Ammon's horn (tissue), 1 donor: ENCODE measurements around the gene SRD5A1.
"Not testable (repeated sequence)": the region's sequence is repeated elsewhere in the genome, so short reads cannot be mapped to it uniquely, and the experiment has no call there.

ENCODE experiments used
- DNase-seq: peaks from one replicate; pipeline ENCODE4 v3.0.0-alpha.2; 2016; ENCODE audit warnings: low spot score

SRD5A1 gene

DNA sequence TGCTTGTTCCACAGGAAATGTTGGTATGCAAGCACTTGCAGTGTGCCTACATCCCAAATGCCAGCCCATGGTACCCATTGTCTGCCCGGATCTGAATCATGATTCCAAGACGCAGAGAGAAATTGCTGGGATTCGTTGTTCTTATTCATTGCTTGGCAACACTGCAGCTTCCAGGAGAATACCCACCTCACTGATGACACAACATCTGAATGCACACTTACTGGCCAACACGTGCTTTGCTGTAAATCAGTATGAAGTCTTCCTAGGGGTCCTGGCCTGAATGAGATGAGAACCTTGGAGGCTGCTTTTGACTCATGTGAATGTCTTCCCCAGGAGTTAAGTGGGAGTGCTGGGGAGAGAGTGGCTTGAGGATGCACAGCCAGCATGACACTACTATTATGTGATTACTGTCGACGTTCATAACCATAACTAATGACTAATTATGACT lies 11.6 kb downstream of the SRD5A1 start:
- DNase-seq = no peak

DNA sequence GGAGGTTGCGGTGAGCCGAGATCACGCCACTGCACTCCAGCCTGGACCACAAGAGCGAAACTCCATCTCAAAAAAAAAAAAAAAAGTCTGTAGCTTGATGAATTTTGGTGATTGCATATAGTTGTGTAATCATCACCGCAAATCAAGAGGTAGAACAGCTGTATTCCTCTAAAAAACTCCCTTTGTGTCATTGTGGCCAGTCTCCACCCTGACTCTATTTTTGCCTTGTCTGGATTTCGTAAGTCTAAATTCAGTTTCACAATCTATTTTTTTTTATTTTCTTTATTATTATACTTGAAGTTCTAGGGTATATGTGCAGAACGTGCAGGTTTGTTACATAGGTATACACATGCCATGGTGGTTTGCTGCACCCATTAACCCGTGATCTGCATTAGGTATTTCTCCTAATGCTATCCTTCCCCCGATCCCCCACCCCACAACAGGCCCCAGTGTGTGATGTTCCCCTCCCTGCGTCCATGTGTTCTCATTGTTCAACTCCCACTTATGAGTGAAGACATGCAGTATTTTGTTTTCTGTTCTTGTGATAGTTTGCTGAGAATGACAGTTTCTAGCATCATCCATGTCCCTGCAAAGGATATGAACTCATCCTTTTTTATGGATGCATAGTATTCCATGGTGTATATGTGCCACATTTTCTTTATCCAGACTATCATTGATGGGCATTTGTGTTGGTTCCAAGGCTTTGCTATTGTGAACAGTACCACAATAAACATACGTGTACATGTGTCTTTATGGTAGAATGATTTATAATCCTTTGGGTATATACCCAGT lies 12.5 kb downstream of the SRD5A1 start:
- not testable (repeated sequence) for DNase-seq

- DNase-seq = no peak
These were observed 15.9 kb downstream of the SRD5A1 start for GRCh38 chr5:6649186-6649585.

GRCh38 chr5:6649681-6650080 lies 16.4 kb downstream of the SRD5A1 start:
- no peak for DNase-seq

- no peak for DNase-seq
These were observed 18.8 kb downstream of the SRD5A1 start for GRCh38 chr5:6652025-6652424.

DNA sequence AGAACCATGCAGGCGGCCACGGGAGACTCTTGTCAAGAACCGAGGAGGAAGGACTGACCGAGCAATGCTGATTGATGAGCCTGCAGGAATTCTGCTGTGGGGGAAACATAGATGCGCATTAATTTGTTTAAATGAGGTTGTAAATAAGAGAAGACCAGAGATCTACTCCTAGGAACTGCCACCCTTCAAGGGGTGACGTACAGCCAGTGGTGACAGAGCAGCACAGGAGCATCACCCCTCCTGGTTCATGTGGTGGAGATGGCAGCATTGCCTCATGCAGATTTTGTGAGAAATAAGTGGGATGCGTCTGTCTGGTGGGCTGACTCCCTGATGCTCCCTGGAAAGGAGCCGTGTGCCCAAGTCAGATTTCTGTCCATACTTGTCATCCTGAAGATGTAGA lies 22.2 kb downstream of the SRD5A1 start:
- no peak for DNase-seq

- no peak for DNase-seq
These were observed 23.4 kb downstream of the SRD5A1 start for GRCh38 chr5:6656680-6657079.

DNA sequence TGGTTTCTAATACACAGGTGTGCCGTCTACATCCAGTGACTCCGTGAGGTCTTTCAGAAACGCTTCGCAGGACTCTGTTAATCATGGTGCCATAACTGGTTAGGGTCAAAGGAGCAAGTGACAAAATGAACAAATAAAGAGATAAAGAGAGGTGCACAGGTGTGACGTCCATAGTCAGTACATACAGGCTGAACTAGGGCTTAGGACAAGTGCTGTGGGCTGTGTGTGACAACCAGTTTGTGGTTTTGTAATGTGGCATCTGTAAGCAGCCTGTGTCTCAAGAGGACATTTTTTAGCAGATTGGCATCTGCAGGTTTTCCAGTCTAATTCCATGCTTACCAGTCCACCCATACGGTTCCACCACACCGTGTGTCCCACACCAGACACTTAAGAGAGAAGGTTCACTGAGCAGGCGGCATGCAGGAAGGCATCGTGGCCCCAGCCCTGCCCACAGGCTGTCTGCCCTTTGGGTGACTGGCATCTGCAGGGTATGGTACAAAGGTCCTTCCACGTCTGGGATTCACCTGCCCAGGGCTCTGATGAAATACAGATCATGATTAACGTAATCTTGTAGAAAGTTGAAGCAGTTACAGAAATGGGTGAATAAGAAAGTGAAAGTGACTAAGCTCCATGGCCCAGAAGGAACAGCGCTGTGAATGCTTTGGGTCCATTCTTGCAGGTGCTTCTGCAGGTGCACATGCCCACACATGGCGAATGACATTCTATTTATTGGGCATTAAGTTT lies 26.9 kb downstream of the SRD5A1 start:
- DNase-seq = no peak

DNA sequence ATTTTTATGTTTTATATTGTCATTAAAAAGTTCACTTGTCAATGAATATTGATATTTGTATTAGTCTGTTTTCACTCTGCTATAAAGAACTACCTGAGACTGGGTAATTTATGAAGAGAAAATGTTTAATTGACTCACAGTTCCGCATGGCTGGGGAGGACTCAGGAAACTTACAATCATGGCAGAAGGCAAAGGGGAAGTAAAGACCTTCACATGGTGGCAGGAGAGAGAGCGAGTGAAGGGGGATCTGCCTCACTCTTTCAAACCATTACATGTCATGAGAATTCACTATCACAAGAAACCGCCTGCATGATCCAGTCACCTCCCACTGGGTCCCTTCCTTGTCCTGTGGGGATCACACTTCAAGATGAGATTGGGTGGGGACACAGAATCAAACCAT lies 27.4 kb downstream of the SRD5A1 start:
- no peak for DNase-seq

GRCh38 chr5:6666762-6667161 lies 33.5 kb downstream of the SRD5A1 start:
- DNase-seq = no peak

DNA sequence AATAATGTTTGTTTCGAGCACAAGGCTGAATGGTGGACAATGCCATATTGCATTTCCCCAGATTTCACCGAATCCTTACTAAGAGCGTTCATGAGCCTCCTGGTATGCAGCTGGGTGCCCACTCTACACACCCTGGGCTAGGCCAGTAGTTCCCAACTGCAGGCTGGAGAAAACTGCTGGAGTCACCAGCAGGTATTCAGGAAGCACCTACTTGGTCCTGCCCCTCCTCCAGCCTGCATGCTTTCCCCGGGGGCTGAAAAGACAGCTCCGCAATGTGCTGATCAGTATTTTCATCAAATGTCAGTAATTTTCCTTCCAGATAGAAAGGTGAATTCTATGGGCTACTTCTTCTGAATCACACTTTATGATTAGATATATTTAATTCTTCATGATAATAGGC lies 34.4 kb downstream of the SRD5A1 start:
- no peak for DNase-seq

- not testable (repeated sequence) for DNase-seq
These were observed 35.5 kb downstream of the SRD5A1 start for GRCh38 chr5:6668717-6669116.

DNA sequence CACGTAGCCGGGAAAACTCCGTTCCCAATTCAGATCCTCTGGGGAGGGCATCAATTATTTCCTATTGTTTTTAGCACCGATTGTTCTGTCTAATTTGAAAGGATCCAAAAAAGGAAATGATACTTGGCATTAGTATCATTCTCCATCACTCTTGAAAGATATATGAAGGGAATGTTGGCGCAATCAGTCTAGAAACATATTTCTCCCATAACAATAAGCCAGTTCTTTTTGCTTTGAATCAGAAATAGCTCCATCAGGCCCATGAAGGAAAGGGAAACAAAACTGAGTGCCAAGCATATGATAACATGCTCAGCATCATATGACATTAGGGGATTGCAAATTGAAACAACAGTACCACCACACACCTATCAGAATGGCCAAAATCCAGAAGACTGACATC lies 39.8 kb downstream of the SRD5A1 start:
- no peak for DNase-seq

GRCh38 chr5:6673963-6674362 lies 40.7 kb downstream of the SRD5A1 start:
- DNase-seq = no peak

DNA sequence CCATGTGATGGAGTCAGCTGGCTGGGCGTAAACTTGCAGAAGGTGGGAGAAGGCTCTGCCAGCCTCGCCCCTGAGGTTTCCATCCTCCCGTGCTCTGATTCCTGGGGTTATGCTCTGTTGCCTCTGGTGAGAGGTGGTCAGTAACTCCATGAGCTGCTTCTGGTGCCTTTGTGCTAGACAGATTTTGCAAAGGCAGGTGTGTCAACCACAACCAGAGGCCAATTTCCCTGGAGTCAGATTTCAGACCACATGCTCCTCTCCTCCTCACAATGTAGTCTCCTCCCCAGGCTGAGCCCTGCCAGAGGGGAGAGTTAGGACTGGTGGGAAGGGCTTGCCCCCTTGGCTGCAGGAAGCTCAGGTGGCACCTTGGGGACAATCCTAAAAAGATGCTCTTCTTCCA lies 41.2 kb downstream of the SRD5A1 start:
- DNase-seq = no peak

GRCh38 chr5:6674886-6675285 lies 41.6 kb downstream of the SRD5A1 start:
- DNase-seq = no peak

- DNase-seq = no peak
These were observed 42.7 kb downstream of the SRD5A1 start for GRCh38 chr5:6675784-6676491.

DNA sequence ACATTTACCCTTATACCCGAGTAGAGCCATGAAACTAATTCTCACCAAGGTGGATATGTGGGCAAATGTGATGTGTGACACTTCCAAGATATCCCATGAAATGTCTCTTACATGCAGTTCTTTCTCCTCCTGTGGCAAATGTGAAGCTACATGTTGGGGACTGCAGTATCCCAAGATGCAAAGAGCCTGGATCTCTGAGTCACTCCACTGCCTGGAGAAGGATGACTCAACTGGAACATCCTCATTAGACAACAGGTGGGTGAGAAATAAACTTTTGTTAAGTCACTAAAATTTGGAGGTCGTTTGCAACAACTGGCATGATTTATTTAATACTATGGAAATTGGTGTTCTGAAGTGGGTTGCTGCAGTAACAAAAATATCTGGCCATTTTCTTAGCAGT lies 43.5 kb downstream of the SRD5A1 start:
- DNase-seq = no peak

DNA sequence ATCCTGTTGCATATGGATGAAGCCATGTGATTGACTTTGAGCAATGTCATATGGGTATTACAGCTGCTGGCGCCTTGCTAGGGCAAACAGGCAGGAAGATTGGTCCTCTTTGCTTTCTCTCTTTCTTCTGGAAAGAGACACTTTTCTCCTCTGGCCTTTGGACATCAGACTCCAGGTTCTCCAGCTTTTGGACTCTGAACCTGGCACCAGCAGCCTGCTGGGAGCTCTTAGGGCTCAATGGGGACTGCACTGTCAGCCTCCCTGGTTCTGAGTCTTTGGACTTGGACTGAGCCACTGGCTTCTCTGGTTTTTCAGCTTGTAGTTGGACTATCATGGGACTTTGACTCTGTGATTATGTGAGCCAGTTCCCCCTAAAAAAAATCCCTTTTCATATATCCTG lies 45.1 kb downstream of the SRD5A1 start:
- DNase-seq = no peak

DNA sequence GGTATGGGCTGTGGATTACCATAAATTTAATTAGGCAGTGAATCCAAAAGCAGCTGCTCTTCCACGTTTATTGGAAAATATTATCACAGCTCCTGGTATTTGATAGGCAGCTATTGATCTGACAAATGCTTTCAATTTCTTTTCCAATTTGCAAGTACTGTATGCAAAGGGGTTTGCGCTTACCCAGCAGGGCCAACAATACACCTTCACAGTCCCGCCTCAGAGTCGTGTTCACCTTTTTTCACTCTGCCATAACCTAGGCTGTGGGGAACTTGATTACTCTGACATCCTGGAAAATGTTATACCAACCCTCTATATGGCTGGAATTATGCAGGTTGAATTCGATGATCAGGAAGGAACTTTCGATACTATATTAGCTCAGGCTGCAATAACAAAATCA lies 47.7 kb downstream of the SRD5A1 start:
- DNase-seq = no peak

- no peak for DNase-seq
These were observed 48.4 kb downstream of the SRD5A1 start for GRCh38 chr5:6681682-6682081.

GRCh38 chr5:6682239-6682638 lies 49.0 kb downstream of the SRD5A1 start:
- DNase-seq = no peak

GRCh38 chr5:6683241-6683640 lies 50.0 kb downstream of the SRD5A1 start:
- DNase-seq = no peak
